VCaP (cell line): Measurements from ENCODE around the gene CD93.

Source experiments
- H3K27ac ChIP-seq: fragments of 450-650 bp; 2 replicates; pipeline ENCODE4 v1.5.1; 2017
- CTCF ChIP-seq: fragments of 450-650 bp; conservative IDR thresholded peaks from 2 replicates; pipeline ENCODE4 v1.5.1; 2017; ENCODE audit warnings: mild to moderate bottlenecking, moderate library complexity

CD93 gene

GRCh38 chr20:23086056-23086566 lies at the start of gene CD93:
Gene CD93, minus strand, starts transcription at chr20:23086324. Its CDS starts 132 bp downstream, at chr20:23086192.
- H3K27ac ChIP-seq = no peak within 1 kb of the TSS
- TF ChIP-seq CTCF = no peak

DNA sequence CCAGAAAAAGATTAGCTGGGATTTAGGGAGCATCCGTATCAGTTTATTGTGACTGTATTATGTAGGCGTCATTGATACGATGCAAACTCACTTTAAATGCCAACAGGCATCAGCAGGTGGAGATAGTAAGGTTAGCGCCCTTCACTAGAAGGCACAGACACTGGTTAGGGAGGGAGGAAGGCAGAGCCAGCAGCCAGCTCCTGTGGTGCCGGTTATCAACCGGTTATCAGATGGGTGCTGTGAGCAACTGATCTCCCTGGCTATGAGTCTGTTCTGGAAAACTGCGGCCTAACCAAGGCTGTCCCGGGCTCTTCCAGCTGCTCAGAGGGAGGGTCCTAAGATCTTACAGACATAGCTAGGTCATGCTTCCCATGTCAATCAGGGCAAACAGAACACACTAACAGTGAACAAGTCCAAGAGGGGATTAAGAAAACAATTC lies 47.5 kb upstream of the CD93 start:
- no peak for TF ChIP-seq CTCF
- no peak overlapping the region for H3K27ac ChIP-seq

GRCh38 chr20:23132930-23133559 lies 46.9 kb upstream of the CD93 start:
- TF ChIP-seq CTCF = no peak
- no peak overlapping the region for H3K27ac ChIP-seq

- TF ChIP-seq CTCF = no peak
- H3K27ac ChIP-seq = no peak overlapping the region
Observed at GRCh38 chr20:23132293-23132929, 46.3 kb upstream of the CD93 start.

DNA sequence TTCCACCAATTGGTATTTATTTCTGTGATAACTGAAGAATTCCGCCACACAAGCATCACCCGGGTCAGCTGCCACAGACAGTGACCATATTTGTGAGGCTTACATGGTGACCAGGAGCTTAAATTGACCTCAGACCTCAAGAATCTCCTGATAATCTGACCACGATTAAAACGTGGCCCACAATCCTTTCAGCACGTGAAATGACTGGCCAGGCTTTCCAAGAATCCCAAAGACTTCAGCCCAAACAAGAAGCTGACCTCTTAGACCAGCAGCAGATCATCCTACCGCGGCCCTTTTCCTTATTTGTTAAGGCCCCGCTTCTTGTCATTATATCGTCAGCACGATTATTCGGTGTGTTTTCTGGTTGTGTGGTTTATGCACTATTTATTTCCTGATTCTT lies 45.6 kb upstream of the CD93 start:
- H3K27ac ChIP-seq = no peak overlapping the region
- no peak for TF ChIP-seq CTCF

GRCh38 chr20:23130622-23131140 lies 44.6 kb upstream of the CD93 start:
- H3K27ac ChIP-seq = no peak overlapping the region
- TF ChIP-seq CTCF = no peak

GRCh38 chr20:23129891-23130621 lies 43.9 kb upstream of the CD93 start:
- H3K27ac ChIP-seq = no peak overlapping the region
- TF ChIP-seq CTCF = no peak
